OCI-LY1 (cell line): ENCODE measurements around the gene WNK2.

Experiments
- H2AFZ ChIP-seq: fragments of 200-600 bp; sonication (generic), shearing (Covaris generic); 2 replicates; pipeline ENCODE4 v1.6.0; 2014; ENCODE audit warnings: antibody characterized with exemption, mild to moderate bottlenecking, low read length
- H3F3A ChIP-seq: fragments of 200-600 bp; sonication (generic), shearing (Covaris generic); 2 replicates; pipeline ENCODE4 v1.6.0; 2014; ENCODE audit warnings: mild to moderate bottlenecking, antibody characterized with exemption, low read length, moderate library complexity; ENCODE audit not compliant: insufficient read depth
- H3K27ac ChIP-seq: fragments of 200-600 bp; sonication (generic); 2 replicates; pipeline ENCODE4 v1.5.1; 2014; ENCODE audit warnings: low read length, mixed run types, mild to moderate bottlenecking, low read depth; ENCODE audit not compliant: poor library complexity, severe bottlenecking
- H3K27me3 ChIP-seq: fragments of 200-600 bp; sonication (generic); 2 replicates; pipeline ENCODE4 v1.6.0; 2014; ENCODE audit warnings: antibody characterized with exemption, mild to moderate bottlenecking, low read length, moderate library complexity; ENCODE audit not compliant: insufficient read depth
- H3K36me3 ChIP-seq: fragments of 200-600 bp; sonication (generic); 2 replicates; pipeline ENCODE4 v1.6.1; 2014; ENCODE audit warnings: mild to moderate bottlenecking, antibody characterized with exemption, low read length, moderate library complexity, mixed read lengths; ENCODE audit not compliant: insufficient read depth
- H3K4me1 ChIP-seq: fragments of 200-600 bp; sonication (generic); 2 replicates; pipeline ENCODE4 v1.5.1; 2014; ENCODE audit warnings: mild to moderate bottlenecking, low read length, moderate library complexity; ENCODE audit not compliant: insufficient read depth, severe bottlenecking
- H3K4me2 ChIP-seq: fragments of 200-600 bp; sonication (generic), shearing (Covaris generic); 2 replicates; pipeline ENCODE4 v1.6.1; 2014; ENCODE audit warnings: low read length
- H3K4me3 ChIP-seq: fragments of 200-600 bp; sonication (generic); 2 replicates; pipeline ENCODE4 v1.5.1; 2014; ENCODE audit warnings: low read length, low read depth, mild to moderate bottlenecking, mixed read lengths; ENCODE audit not compliant: poor library complexity, severe bottlenecking
- H3K79me2 ChIP-seq: fragments of 200-600 bp; shearing (Covaris generic); 2 replicates; pipeline ENCODE4 v1.6.1; 2016; ENCODE audit warnings: mixed run types, low read length, mixed read lengths; ENCODE audit not compliant: insufficient read depth
- H3K9ac ChIP-seq: fragments of 200-600 bp; sonication (generic), shearing (Covaris generic); 2 replicates; pipeline ENCODE4 v1.6.1; 2014; ENCODE audit warnings: mild to moderate bottlenecking, low read length, mixed read lengths
- H3K9me2 ChIP-seq: fragments of 200-600 bp; sonication (generic), shearing (Covaris generic); 2 replicates; pipeline ENCODE4 v1.6.1; 2014; ENCODE audit warnings: low read depth, mild to moderate bottlenecking, low read length, mixed read lengths
- H3K9me3 ChIP-seq: fragments of 200-600 bp; shearing (Covaris generic); 2 replicates; pipeline ENCODE4 v1.6.1; 2014; ENCODE audit warnings: low read length, mixed read lengths
- H4K20me1 ChIP-seq: fragments of 200-600 bp; sonication (generic), shearing (Covaris generic); 2 replicates; pipeline ENCODE4 v1.6.0; 2016; ENCODE audit warnings: mild to moderate bottlenecking, low read length; ENCODE audit not compliant: insufficient read depth
- CTCF ChIP-seq: fragments of 200-600 bp; sonication (generic), shearing (Covaris generic); IDR thresholded peaks from 2 replicates; pipeline ENCODE4 v1.5.1; 2017; ENCODE audit warnings: mild to moderate bottlenecking, antibody characterized with exemption, low read length, moderate library complexity, mixed read lengths
- EZH2 ChIP-seq: fragments of 200-600 bp; sonication (generic), shearing (Covaris generic); IDR thresholded peaks from 2 replicates; pipeline ENCODE4 v1.8.0; 2017; ENCODE audit warnings: borderline replicate concordance, mixed run types, mild to moderate bottlenecking, antibody characterized with exemption, low read length, moderate library complexity, mixed read lengths

Gene WNK2

GRCh38 chr9:93318480-93318879, 134.5 kb downstream of the WNK2 start:
- H3K79me2 ChIP-seq: no peaks in the 10 kb centered on the region
- H2AFZ ChIP-seq: no peak overlapping the region
- H3K27ac ChIP-seq: no peak overlapping the region
- no peaks in the 10 kb centered on the region for H4K20me1 ChIP-seq
- peaks cover 15% of the 10 kb centered on the region; the same call in 1 of the 2 replicates for H3K36me3 ChIP-seq
- peaks cover 30% of the 10 kb centered on the region for H3K4me1 ChIP-seq
- no peak overlapping the region for H3K4me2 ChIP-seq
- no peaks in the 10 kb centered on the region for H3K9me2 ChIP-seq
- no peak overlapping the region for H3K9ac ChIP-seq
- H3F3A ChIP-seq: no peaks in the 10 kb centered on the region
- H3K4me3 ChIP-seq: no peak overlapping the region
- TF ChIP-seq EZH2 (no peak), CTCF (no peak)
- no peaks in the 10 kb centered on the region for H3K9me3 ChIP-seq
- no peaks in the 10 kb centered on the region for H3K27me3 ChIP-seq

GRCh38 chr9:93319301-93319991, 135.5 kb downstream of the WNK2 start:
- Histone ChIP-seq H3K9me2 (no peaks in the 10 kb centered on the region), H3K27ac (no peak overlapping the region), H3K9ac (no peak overlapping the region), H2AFZ (no peak overlapping the region), H3F3A (no peaks in the 10 kb centered on the region), H4K20me1 (no peaks in the 10 kb centered on the region), H3K4me3 (no peak overlapping the region), H3K4me1 (peaks cover 31% of the 10 kb centered on the region), H3K79me2 (no peaks in the 10 kb centered on the region), H3K27me3 (no peaks in the 10 kb centered on the region), H3K4me2 (no peak overlapping the region), H3K9me3 (no peaks in the 10 kb centered on the region), H3K36me3 (peaks cover 14% of the 10 kb centered on the region; the same call in 1 of the 2 replicates)
- TF ChIP-seq CTCF: no peak

- Histone ChIP-seq H2AFZ (no peak overlapping the region), H3K27ac (no peak overlapping the region), H3K9ac (no peak overlapping the region), H3K9me2 (no peaks in the 10 kb centered on the region), H3K9me3 (no peaks in the 10 kb centered on the region), H4K20me1 (no peaks in the 10 kb centered on the region), H3K36me3 (peaks cover 14% of the 10 kb centered on the region; the same call in 1 of the 2 replicates), H3K4me2 (no peak overlapping the region), H3K79me2 (no peaks in the 10 kb centered on the region), H3K4me3 (no peak overlapping the region), H3K4me1 (peaks cover 37% of the 10 kb centered on the region), H3F3A (no peaks in the 10 kb centered on the region), H3K27me3 (no peaks in the 10 kb centered on the region)
- TF ChIP-seq CTCF: no peak
- TF ChIP-seq EZH2: no peak
Measured at GRCh38 chr9:93319992-93320500, 136.1 kb downstream of the WNK2 start.
